CD8-positive, alpha-beta memory T cell (primary cell): Measurements from ENCODE around the gene SPESP1. TPM values are rescaled to one million over a fixed set of nuclear protein-coding genes. Genes with fewer than 3 reads are reported as not detected.
"Not testable (repeated sequence)": the region's sequence is repeated elsewhere in the genome, so short reads cannot be mapped to it uniquely, and the experiment has no call there.

Source experiments
- CTCF ChIA-PET: fragments of 350-600 bp; sonication (Branson Sonifier 250); formaldehyde crosslinking; loops from one replicate; lab custom pipeline; 2021; ENCODE audit warnings: antibody characterized with exemption; lab: Charles Lee
- POLR2A ChIA-PET: fragments of 350-600 bp; sonication (Branson Sonifier 250); formaldehyde crosslinking; loops from one replicate; lab custom pipeline; 2021; ENCODE audit warnings: antibody characterized with exemption; lab: Charles Lee
- DNase-seq, 5 donors: peaks; one replicate each; pipeline versions ENCODE4 v3.0.0 to v3.0.0-alpha.2; 2020 to 2022; ENCODE audit warnings: mixed read lengths in 1 of 5
- H3K27ac ChIP-seq: one replicate; pipeline ENCODE4 v1.7.0; 2013; ENCODE audit warnings: low read depth, mild to moderate bottlenecking, low read length, moderate library complexity
- H3K27me3 ChIP-seq: 2 replicates; pipeline ENCODE4 v1.7.0; 2013; ENCODE audit warnings: low read length, mild to moderate bottlenecking; ENCODE audit not compliant: insufficient read depth, poor library complexity, severe bottlenecking
- H3K36me3 ChIP-seq: 2 replicates; pipeline ENCODE4 v1.7.0; 2013; ENCODE audit warnings: mild to moderate bottlenecking, low read length, moderate library complexity; ENCODE audit not compliant: insufficient read depth
- H3K4me1 ChIP-seq: 2 replicates; pipeline ENCODE4 v1.7.0; 2013; ENCODE audit warnings: mild to moderate bottlenecking, low read length, moderate library complexity; ENCODE audit not compliant: insufficient read depth
- H3K4me3 ChIP-seq: 2 replicates; pipeline ENCODE4 v1.7.0; 2013; ENCODE audit warnings: mild to moderate bottlenecking, low read length
- H3K9me3 ChIP-seq: 2 replicates; pipeline ENCODE4 v1.7.0; 2013; ENCODE audit warnings: mild to moderate bottlenecking, low read length
- H3K27ac Mint-ChIP-seq, 8 donors: one replicate each; pipeline ENCODE4 v1.8.0; 2020 to 2021; ENCODE audit warnings: mixed read lengths in 8 of 8, mild to moderate bottlenecking in 6 of 8, inconsistent platforms in 3 of 8, moderate library complexity in 3 of 8
- H3K27me3 Mint-ChIP-seq, 2 donors: one replicate each; pipeline ENCODE4 v1.8.0; 2020 to 2021; ENCODE audit warnings: mixed read lengths in 2 of 2, mild to moderate bottlenecking in 1 of 2, moderate library complexity in 1 of 2
- H3K36me3 Mint-ChIP-seq, 3 donors: one replicate each; pipeline ENCODE4 v1.8.0; 2020 to 2021; ENCODE audit warnings: mixed read lengths in 3 of 3, inconsistent platforms in 1 of 3, mild to moderate bottlenecking in 1 of 3
- H3K4me1 Mint-ChIP-seq, 3 donors: one replicate each; pipeline ENCODE4 v1.8.0; 2020 to 2021; ENCODE audit warnings: mixed read lengths in 3 of 3, inconsistent platforms in 1 of 3, mild to moderate bottlenecking in 1 of 3
- H3K4me3 Mint-ChIP-seq, 7 donors: one replicate each; pipeline ENCODE4 v1.8.0; 2020 to 2021; ENCODE audit warnings: mixed read lengths in 7 of 7, mild to moderate bottlenecking in 6 of 7, moderate library complexity in 4 of 7, inconsistent platforms in 2 of 7
- H3K9me3 Mint-ChIP-seq, 5 donors: one replicate each; pipeline ENCODE4 v1.8.0; 2020 to 2022; ENCODE audit warnings: mixed read lengths in 5 of 5, mild to moderate bottlenecking in 3 of 5, moderate library complexity in 2 of 5, inconsistent platforms in 1 of 5
- polyA plus RNA-seq: library from polyadenylated mRNA; unstranded; fragments of 300-500 nt; fragmentation: Illumina TruSeq; gene quantifications from one replicate; pipeline ENCODE4 v1.2.3, GENCODE V29; 2021
- total RNA-seq, 2 experiments: library from RNA; stranded (reverse); gene quantifications; one replicate each; pipeline ENCODE4 v1.2.3, GENCODE V29; 2021

SPESP1 gene
- total and polyA plus RNA-seq, 3 experiments from 2014 or later: 0.63 to 1.0 (median 0.86) TPM

GRCh38 chr15:68934341-68934740, 4.0 kb downstream of the SPESP1 start:
- Mint-ChIP-seq H3K27me3 (peaks cover 4 to 13% of the 10 kb centered on the region in 2 donors), H3K4me3 (no peak overlapping the region), H3K36me3 (no peaks in the 10 kb centered on the region), H3K27ac (no peak overlapping the region), H3K9me3 (peaks cover 0 to 3% (median 0%) of the 10 kb centered on the region in 5 donors), H3K4me1 (no peaks in the 10 kb centered on the region)
- CTCF ChIA-PET: no interaction called here
- Histone ChIP-seq H3K4me1 (no peaks in the 10 kb centered on the region), H3K27me3 (no peaks in the 10 kb centered on the region), H3K36me3 (no peaks in the 10 kb centered on the region), H3K4me3 (no peak overlapping the region), H3K27ac (no peak overlapping the region), H3K9me3 (no peaks in the 10 kb centered on the region)
- no peak for DNase-seq
- POLR2A ChIA-PET: no interaction called here

- no peaks in the 10 kb centered on the region for H3K27me3 ChIP-seq
- peaks cover 2 to 13% of the 10 kb centered on the region in 2 donors for H3K27me3 Mint-ChIP-seq
- no peaks in the 10 kb centered on the region for H3K4me1 ChIP-seq
- no peaks in the 10 kb centered on the region for H3K9me3 ChIP-seq
- no peak overlapping the region for H3K4me3 ChIP-seq
- POLR2A ChIA-PET: no interaction called here
- no peaks in the 10 kb centered on the region for H3K36me3 ChIP-seq
- H3K4me1 Mint-ChIP-seq: no peaks in the 10 kb centered on the region
- H3K9me3 Mint-ChIP-seq: no peaks in the 10 kb centered on the region
- no peak overlapping the region for H3K4me3 Mint-ChIP-seq
- CTCF ChIA-PET: no interaction called here
- H3K27ac ChIP-seq: no peak overlapping the region
- no peak for DNase-seq
- peak overlapping the region in 1 of 8 donors; percentile 7 for H3K27ac Mint-ChIP-seq
- no peaks in the 10 kb centered on the region for H3K36me3 Mint-ChIP-seq
Measured at GRCh38 chr15:68935400-68935937, 5.1 kb downstream of the SPESP1 start.

GRCh38 chr15:68939501-68939900, 9.2 kb downstream of the SPESP1 start:
- Histone ChIP-seq H3K4me3 (no peak overlapping the region), H3K36me3 (no peaks in the 10 kb centered on the region), H3K27ac (no peak overlapping the region), H3K9me3 (no peaks in the 10 kb centered on the region), H3K4me1 (no peaks in the 10 kb centered on the region), H3K27me3 (peaks cover 6% of the 10 kb centered on the region)
- no peak overlapping the region for H3K4me3 Mint-ChIP-seq
- H3K9me3 Mint-ChIP-seq: peaks cover 0 to 1% (median 0%) of the 10 kb centered on the region in 5 donors
- H3K27me3 Mint-ChIP-seq: peaks cover 3 to 28% of the 10 kb centered on the region in 2 donors
- no peak for DNase-seq
- no peak overlapping the region for H3K27ac Mint-ChIP-seq
- no peaks in the 10 kb centered on the region for H3K4me1 Mint-ChIP-seq
- H3K36me3 Mint-ChIP-seq: no peaks in the 10 kb centered on the region
- POLR2A ChIA-PET: no interaction called here
- CTCF ChIA-PET: no interaction called here

- Mint-ChIP-seq H3K9me3 (peaks cover 5 to 14% (median 9%) of the 10 kb centered on the region in 5 donors), H3K36me3 (peaks cover 0 to 2% (median 0%) of the 10 kb centered on the region in 3 donors), H3K4me3 (no peak overlapping the region), H3K27ac (no peak overlapping the region), H3K27me3 (peaks cover 7 to 29% of the 10 kb centered on the region in 2 donors), H3K4me1 (no peaks in the 10 kb centered on the region)
- Histone ChIP-seq H3K4me3 (no peak overlapping the region), H3K27me3 (no peaks in the 10 kb centered on the region), H3K27ac (no peak overlapping the region), H3K4me1 (no peaks in the 10 kb centered on the region), H3K36me3 (no peaks in the 10 kb centered on the region), H3K9me3 (no peaks in the 10 kb centered on the region)
- ChIA-PET CTCF (no interaction called here), POLR2A (no interaction called here)
- no peak for DNase-seq
Measured at GRCh38 chr15:68951813-68952212, 21.5 kb downstream of the SPESP1 start.

- H3K27me3 Mint-ChIP-seq: peaks cover 12 to 62% of the 10 kb centered on the region in 2 donors
- H3K27me3 ChIP-seq: peaks cover 2% of the 10 kb centered on the region
- H3K4me1 Mint-ChIP-seq: no peaks in the 10 kb centered on the region
- no peak overlapping the region for H3K27ac Mint-ChIP-seq
- H3K4me3 ChIP-seq: no peak overlapping the region
- H3K4me3 Mint-ChIP-seq: no peak overlapping the region
- H3K9me3 ChIP-seq: no peaks in the 10 kb centered on the region
- no peak for DNase-seq
- peaks cover 0 to 8% (median 3%) of the 10 kb centered on the region in 5 donors for H3K9me3 Mint-ChIP-seq
- ChIA-PET CTCF (no interaction called here), POLR2A (no interaction called here)
- no peaks in the 10 kb centered on the region for H3K4me1 ChIP-seq
- no peaks in the 10 kb centered on the region for H3K36me3 Mint-ChIP-seq
- H3K27ac ChIP-seq: no peak overlapping the region
- H3K36me3 ChIP-seq: no peaks in the 10 kb centered on the region
Measured at GRCh38 chr15:68957696-68958095, 27.4 kb downstream of the SPESP1 start.

GRCh38 chr15:68958597-68958996, 28.3 kb downstream of the SPESP1 start:
- Histone ChIP-seq H3K27me3 (peaks cover 2% of the 10 kb centered on the region), H3K4me1 (no peaks in the 10 kb centered on the region), H3K9me3 (no peaks in the 10 kb centered on the region), H3K27ac (no peak overlapping the region), H3K36me3 (no peaks in the 10 kb centered on the region), H3K4me3 (no peak overlapping the region)
- Mint-ChIP-seq H3K27me3 (peaks cover 16 to 68% of the 10 kb centered on the region in 2 donors), H3K4me1 (no peaks in the 10 kb centered on the region), H3K27ac (no peak overlapping the region), H3K4me3 (no peak overlapping the region), H3K36me3 (no peaks in the 10 kb centered on the region), H3K9me3 (peaks cover 0 to 11% (median 3%) of the 10 kb centered on the region in 5 donors)
- DNase-seq: no peak
- POLR2A ChIA-PET: no interaction called here
- CTCF ChIA-PET: no interaction called here

- Mint-ChIP-seq H3K9me3 (peaks cover 0 to 12% (median 6%) of the 10 kb centered on the region in 5 donors), H3K27me3 (peaks cover 13 to 57% of the 10 kb centered on the region in 2 donors), H3K27ac (peak overlapping the region in 1 of 8 donors; percentile 1), H3K4me1 (no peaks in the 10 kb centered on the region), H3K4me3 (no peak overlapping the region), H3K36me3 (peaks cover 0 to 7% (median 0%) of the 10 kb centered on the region in 3 donors)
- Histone ChIP-seq H3K4me3 (no peak overlapping the region), H3K27me3 (peaks cover 2% of the 10 kb centered on the region), H3K27ac (no peak overlapping the region), H3K36me3 (no peaks in the 10 kb centered on the region), H3K4me1 (no peaks in the 10 kb centered on the region), H3K9me3 (no peaks in the 10 kb centered on the region)
- ChIA-PET POLR2A (no interaction called here), CTCF (no interaction called here)
- DNase-seq: no peak
Measured at GRCh38 chr15:68962465-68962864, 32.1 kb downstream of the SPESP1 start.

- H3K36me3 Mint-ChIP-seq, CTCF ChIA-PET: not testable (repeated sequence)
Measured at GRCh38 chr15:68963719-68964118, 33.4 kb downstream of the SPESP1 start.

More at GRCh38 chr15:68963719-68964118, 33.4 kb downstream of the SPESP1 start:
- H3K4me3 Mint-ChIP-seq, H3K9me3 ChIP-seq, H3K27ac ChIP-seq, DNase-seq, H3K27me3 ChIP-seq, H3K27ac Mint-ChIP-seq, POLR2A ChIA-PET, H3K4me1 ChIP-seq, H3K36me3 ChIP-seq, H3K4me3 ChIP-seq, H3K4me1 Mint-ChIP-seq: not testable (repeated sequence)
- Mint-ChIP-seq H3K27me3 (peaks cover 13 to 53% of the 10 kb centered on the region in 2 donors), H3K9me3 (peaks cover 1 to 14% (median 8%) of the 10 kb centered on the region in 5 donors)
